Frontal cortex (tissue), 4 donors: ENCODE data around the gene PSTPIP2. TPM values are rescaled to one million over a fixed set of nuclear protein-coding genes. Genes with fewer than 3 reads are reported as not detected.
"Not testable (repeated sequence)": the region's sequence is repeated elsewhere in the genome, so short reads cannot be mapped to it uniquely, and the experiment has no call there.

ENCODE experiments used
- DNase-seq, 2 donors: peaks; one replicate each; pipeline ENCODE4 v3.0.0; 2012; ENCODE audit warnings: low spot score in 2 of 2
- FAIRE-seq: peaks from 2 replicates; lab custom pipeline; 2012; peaks lifted over from hg19 to GRCh38; lab: Jason Lieb, UNC
- total RNA-seq: library from RNA; depleted of rRNA; stranded (reverse); fragments of >200 nt; gene quantifications from one replicate; pipeline ENCODE4 v1.2.3, GENCODE V29; 2014
- donor health status: control.
- donor health status: control.
- donor health status: control.

The PSTPIP2 gene
- total RNA-seq, 1 donor from 2014 or later, result 0.41 TPM

GRCh38 chr18:45997700-45998151 is 74.3 kb downstream of the PSTPIP2 start:
- DNase-seq (no peak), FAIRE-seq (no peak)

DNA sequence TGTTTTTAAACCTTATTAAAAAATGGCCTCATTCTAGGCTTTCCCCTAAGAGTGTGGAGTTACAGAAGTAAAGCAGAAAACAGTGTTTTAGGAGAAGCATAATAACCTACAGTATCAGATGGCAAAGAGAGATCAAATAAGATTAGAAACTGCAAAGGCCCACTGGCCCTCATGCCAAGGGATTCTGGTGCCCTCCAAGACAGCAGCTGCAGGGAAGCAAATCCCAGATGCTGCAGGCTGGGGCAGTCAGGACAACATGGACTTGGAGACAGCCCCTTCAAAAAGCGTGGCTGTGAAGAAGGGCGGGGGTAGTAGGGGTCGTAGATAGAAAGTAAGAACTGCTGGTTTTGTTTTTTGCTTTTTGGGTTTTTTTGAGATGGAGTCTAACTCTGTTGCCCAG is 76.6 kb downstream of the PSTPIP2 start:
- FAIRE-seq, result no peak

DNA sequence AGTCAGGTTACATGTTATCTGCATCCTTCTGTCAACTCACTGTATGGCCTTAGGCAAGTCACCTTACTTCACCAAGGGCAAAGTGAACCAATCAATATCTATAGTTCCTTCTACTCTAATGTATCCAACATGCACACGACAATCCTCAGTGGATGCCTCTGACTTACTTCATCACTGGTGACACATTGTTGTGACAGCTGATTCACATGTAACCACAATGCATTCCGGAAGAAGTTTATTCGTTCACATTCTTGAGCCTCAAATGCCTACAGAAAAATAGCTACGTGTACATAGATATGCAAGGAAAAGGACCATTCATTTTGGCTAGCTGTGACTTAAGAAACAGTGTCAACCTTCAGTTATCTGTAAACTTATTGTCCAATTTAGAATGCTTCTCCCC is 78.6 kb downstream of the PSTPIP2 start:
- FAIRE-seq (no peak), DNase-seq (no peak)

More for the DNA sequence above, 76.6 kb downstream of the PSTPIP2 start:
- DNase-seq, result no peak

DNA sequence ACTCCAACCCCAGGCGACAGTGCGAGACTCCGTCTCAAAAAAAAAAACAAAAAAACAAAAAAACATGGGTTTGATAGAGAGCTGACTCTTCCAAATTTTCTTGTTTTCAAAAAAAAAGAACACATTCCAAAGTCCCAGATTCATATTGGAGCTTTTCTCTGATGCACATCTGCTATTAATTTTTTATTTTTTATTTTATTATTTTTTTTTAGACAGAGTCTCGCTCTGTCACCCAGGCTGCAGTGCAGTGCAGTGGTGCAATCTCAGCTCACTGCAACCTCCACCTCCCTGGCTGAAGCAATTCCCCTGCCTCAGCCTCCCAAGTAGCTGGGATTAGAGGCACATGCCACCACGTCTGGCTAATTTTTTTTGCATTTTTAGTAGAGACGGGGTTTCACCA is 79.5 kb downstream of the PSTPIP2 start:
- not testable (repeated sequence) for FAIRE-seq, DNase-seq

- DNase-seq, result no peak
- FAIRE-seq, result no peak
Measured at GRCh38 chr18:45991788-45992187, 80.3 kb downstream of the PSTPIP2 start.

DNA sequence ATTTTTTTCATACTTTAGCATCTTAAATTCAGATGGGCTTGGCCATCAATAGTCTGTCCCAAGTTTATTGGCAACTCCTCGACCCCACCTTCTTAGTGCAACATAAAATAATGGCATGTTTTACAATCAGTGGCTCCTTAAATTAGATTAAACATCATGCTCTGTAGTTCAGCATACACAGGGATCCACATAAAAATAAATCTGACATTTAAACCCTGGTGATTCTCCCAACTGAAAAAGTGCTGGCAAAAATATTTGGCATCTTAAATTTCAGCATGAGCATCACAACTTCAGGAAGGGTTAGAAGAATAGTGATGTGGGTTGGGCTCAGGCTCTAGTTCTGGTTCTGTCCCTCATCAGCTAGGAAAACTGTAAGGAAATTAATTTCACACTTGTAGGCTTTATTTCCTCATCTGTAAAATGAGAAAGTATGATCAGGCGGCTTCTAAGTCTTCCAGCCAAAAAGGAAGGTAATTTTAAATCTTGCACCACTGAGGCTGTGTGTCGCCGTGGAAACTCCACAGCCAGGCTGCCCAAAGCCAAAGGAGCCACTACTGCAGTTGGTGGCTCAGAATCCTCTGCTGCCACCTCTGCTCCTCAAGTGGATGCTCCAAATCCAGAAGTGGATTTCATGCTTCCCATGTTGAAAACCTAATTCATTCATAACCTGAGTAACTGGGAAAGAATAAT is 87.4 kb downstream of the PSTPIP2 start:
- FAIRE-seq (no peak), DNase-seq (no peak)

- FAIRE-seq (no peak), DNase-seq (no peak)
Measured at GRCh38 chr18:45981821-45982220, 90.2 kb downstream of the PSTPIP2 start.

DNA sequence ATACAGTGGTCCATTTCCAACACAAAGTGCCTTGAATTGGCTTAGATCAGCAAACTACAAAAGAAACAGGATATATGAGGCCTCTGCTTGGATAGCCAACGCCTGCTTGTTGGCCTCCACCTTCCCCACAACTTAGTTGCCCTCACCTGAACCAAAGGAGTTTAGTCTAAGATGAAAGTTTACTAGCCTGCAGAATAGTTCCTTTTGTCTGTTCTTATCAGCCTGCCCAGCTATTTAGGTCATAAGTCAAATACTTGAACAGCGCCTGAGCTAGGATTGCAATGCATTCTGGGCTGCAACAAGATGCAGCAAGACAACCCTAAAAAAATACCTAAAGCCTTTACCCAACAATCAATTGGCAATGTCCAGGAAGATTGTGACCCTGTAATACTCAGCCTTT is 91.8 kb downstream of the PSTPIP2 start:
- DNase-seq (no peak), FAIRE-seq (no peak)

- DNase-seq (no peak), FAIRE-seq (no peak)
Measured at GRCh38 chr18:45978084-45978483, 94.0 kb downstream of the PSTPIP2 start.

DNA sequence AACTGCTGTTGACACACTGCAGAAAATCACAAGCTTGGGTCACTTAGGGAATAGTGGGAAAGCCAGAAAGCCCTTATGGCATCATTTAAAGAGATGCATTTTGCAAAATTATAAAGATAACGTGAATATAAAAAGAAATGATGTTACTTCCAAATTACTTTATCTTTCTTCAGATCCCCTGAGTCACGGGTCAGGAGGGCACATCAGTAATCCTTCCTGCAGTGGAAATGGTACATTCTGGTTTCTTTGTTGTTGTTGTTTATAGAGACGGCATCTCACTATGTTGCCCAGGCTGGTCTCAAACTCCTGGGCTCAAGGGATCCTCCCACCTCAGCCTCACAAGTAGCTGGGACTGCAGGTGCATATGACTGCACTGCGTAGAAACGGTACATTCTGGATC is 95.1 kb downstream of the PSTPIP2 start:
- no peak for DNase-seq
- no peak for FAIRE-seq

DNA sequence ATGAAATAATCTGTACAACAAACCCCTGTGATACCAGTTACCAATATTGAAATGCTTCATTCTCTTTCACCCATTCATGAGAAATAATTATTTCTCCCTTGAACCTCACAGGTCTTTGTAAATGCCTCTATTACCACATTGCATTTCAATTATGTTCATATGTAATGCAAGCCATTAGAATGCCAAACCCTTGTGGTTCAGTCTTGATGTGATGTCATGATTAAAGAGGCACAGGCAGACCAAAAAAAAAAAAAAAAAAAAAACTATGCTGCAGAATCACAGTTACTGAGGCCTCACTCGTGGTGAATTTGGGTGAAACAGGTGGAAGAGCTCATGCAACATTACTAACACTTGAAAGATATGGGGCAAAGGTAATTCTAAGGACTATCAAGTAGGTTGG is 95.5 kb downstream of the PSTPIP2 start:
- DNase-seq (no peak), FAIRE-seq (no peak)

DNA sequence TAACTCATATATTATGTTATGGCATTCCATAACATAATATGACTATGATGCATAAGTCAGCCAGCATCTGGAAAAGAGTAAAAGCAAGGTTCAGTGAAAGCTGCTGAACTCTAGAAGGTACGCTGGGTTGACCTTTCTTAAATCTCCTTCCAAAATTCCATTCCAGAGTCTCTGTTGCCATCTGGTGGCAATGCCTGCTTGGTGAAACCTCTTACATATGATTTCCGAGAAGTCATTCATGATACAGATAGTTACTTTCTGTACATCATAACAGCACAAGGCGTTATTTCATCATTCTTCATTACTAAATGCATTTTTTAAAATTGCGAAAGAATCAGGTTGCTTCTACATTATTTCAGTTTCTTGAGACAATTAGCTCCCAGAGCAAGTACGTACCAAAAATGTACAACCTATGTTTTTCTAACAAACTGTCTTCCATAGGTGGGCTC is 97.9 kb downstream of the PSTPIP2 start:
- peak; percentile 51 for FAIRE-seq
- peak; percentile 19 to 37 for DNase-seq

GRCh38 chr18:45967007-45967706 is 104.9 kb downstream of the PSTPIP2 start, which contains the start of gene EPG5:
Gene EPG5, minus strand, starts transcription at chr18:45967329. Its CDS starts 90 bp downstream, at chr18:45967239.
- DNase-seq (peak; percentile 69 to 85), FAIRE-seq (no peak)

- DNase-seq, FAIRE-seq: not testable (repeated sequence)
Measured at GRCh38 chr18:45964913-45965312, 107.1 kb downstream of the PSTPIP2 start.

DNA sequence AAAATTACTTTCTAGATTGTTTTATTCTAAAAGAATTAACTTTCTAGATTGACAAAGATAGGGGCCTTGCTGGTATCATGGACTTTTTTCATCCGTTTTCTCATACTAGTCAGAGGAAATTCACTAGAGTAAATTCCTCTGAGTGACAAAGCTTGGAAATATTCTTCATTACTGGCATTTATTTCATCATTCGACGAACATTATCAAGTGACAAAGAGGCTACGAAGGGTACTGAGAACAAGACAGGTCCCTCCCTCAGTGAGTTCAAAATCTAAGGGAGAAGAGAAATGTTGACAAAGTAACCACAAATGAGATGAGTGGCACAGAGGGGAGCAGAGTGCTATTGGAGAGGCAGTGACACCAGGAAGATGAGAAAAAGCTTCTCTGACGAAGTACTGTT is 109.2 kb downstream of the PSTPIP2 start:
- FAIRE-seq (no peak), DNase-seq (no peak)

DNA sequence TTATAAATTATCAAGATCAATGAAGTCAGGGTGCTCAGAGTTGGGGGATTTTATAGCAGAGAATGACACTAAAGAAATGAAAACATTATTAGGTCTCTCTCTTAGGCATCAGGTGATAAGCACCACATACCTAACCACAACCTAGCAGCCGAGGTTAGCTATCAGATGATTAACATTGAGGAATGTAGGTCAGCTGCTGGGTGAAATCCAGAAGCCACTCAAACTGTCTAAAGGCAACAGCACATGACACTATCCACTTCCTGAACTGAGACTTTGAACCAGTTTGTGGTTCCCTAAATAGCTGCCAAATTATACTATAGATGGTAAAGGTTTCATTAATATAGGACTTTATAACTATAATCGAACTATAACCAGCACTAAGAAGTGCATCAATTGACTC is 109.6 kb downstream of the PSTPIP2 start:
- no peak for FAIRE-seq
- DNase-seq, result no peak

GRCh38 chr18:45959484-45959883 is 112.6 kb downstream of the PSTPIP2 start:
- not testable (repeated sequence) for DNase-seq

DNA sequence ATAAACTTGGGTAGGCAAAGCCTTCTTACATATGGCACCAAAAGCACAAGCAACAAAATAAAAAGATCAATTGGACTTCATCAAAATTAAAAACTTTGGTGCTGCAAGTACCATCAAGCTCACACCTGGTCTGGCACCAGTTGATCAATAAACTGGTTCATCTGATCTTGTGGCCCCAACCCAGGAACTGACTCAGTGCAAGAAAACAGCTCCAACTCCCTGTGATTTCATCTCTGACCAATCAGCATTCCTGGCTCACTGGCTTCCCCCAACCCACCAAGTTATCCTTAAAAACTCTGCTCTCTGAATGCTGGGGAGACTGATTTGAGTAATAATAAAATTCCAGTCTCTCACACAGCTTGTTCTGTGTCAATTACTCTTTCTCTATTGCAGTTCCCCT is 113.3 kb downstream of the PSTPIP2 start:
- no peak for FAIRE-seq
- no peak for DNase-seq

More at GRCh38 chr18:45959484-45959883, 112.6 kb downstream of the PSTPIP2 start:
- FAIRE-seq, result not testable (repeated sequence)

- DNase-seq, result no peak
- no peak for FAIRE-seq
Measured at GRCh38 chr18:45958027-45958426, 114.0 kb downstream of the PSTPIP2 start.

DNA sequence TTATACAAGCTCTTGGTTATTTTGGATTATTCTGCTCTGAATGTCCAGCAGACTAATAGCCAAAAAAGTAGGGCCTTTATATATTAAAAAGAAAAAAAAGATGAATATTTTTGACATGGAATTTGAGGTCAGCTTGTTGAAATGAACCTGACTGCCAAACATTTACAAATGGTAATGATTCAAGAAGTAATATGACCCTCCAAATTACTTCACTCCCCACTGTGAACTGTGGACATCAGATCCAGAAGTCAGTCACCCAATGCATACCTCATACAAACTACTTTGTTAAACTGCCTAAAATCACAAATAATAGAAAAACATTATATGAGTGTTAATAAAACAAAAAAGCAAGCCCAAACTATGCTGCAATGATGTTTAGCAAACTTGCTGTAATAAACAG is 115.0 kb downstream of the PSTPIP2 start:
- DNase-seq (no peak), FAIRE-seq (no peak)
